DLD1 (cell line): Measurements from ENCODE around the gene EFCAB10.
"Not testable (repeated sequence)": the region's sequence is repeated elsewhere in the genome, so short reads cannot be mapped to it uniquely, and the experiment has no call there.

Source experiments
- in situ Hi-C: cut with HindIII; loops from 2 replicates; pipeline ENCODE4 v1.10.0; 2017; ENCODE audit warnings: low sequenced_read_pairs

The EFCAB10 gene

GRCh38 chr7:105599551-105599950 lies 18.3 kb upstream of the EFCAB10 start:
- in situ Hi-C loops: no loop called here

GRCh38 chr7:105599080-105599479 lies 17.8 kb upstream of the EFCAB10 start:
- in situ Hi-C loops: not testable (repeated sequence)

GRCh38 chr7:105596866-105597265 lies 15.6 kb upstream of the EFCAB10 start:
- in situ Hi-C loops: no loop called here

- in situ Hi-C loops: no loop called here
These were observed 12.7 kb upstream of the EFCAB10 start for GRCh38 chr7:105594034-105594433.

- in situ Hi-C loops: no loop called here
These were observed 10.2 kb upstream of the EFCAB10 start for GRCh38 chr7:105591522-105591921.

GRCh38 chr7:105590793-105591192 lies 9.5 kb upstream of the EFCAB10 start:
- in situ Hi-C loops: no loop called here

GRCh38 chr7:105589356-105590077 lies 8.2 kb upstream of the EFCAB10 start:
- in situ Hi-C loops: no loop called here

GRCh38 chr7:105587909-105588635 lies 6.8 kb upstream of the EFCAB10 start:
- in situ Hi-C loops: no loop called here

- in situ Hi-C loops: no loop called here
These were observed 4.7 kb upstream of the EFCAB10 start for GRCh38 chr7:105585850-105586500.

GRCh38 chr7:105584165-105584564 lies 2.9 kb upstream of the EFCAB10 start:
- in situ Hi-C loops: no loop called here

- in situ Hi-C loops: no loop called here
These were observed 1.8 kb upstream of the EFCAB10 start for GRCh38 chr7:105583061-105583460.

- in situ Hi-C loops: no loop called here
These were observed 1.1 kb downstream of the EFCAB10 start for GRCh38 chr7:105580022-105580740.

GRCh38 chr7:105578496-105578895 lies 2.8 kb downstream of the EFCAB10 start:
- in situ Hi-C loops: no loop called here

GRCh38 chr7:105577251-105577650 lies 4.0 kb downstream of the EFCAB10 start:
- in situ Hi-C loops: no loop called here

GRCh38 chr7:105571891-105572290 lies 9.4 kb downstream of the EFCAB10 start:
- in situ Hi-C loops: no loop called here

- in situ Hi-C loops: no loop called here
These were observed 13.5 kb downstream of the EFCAB10 start for GRCh38 chr7:105567821-105568220.

- in situ Hi-C loops: no loop called here
These were observed 14.3 kb downstream of the EFCAB10 start for GRCh38 chr7:105567024-105567423.

GRCh38 chr7:105565190-105565589 lies 16.1 kb downstream of the EFCAB10 start:
- in situ Hi-C loops: no loop called here

GRCh38 chr7:105559926-105560325 lies 21.4 kb downstream of the EFCAB10 start:
- in situ Hi-C loops: no loop called here

- in situ Hi-C loops: no loop called here
These were observed 43.0 kb downstream of the EFCAB10 start for GRCh38 chr7:105538339-105538738.
